ENCODE measurements around the gene RELN. TPM values are rescaled to one million over a fixed set of nuclear protein-coding genes. Genes with fewer than 3 reads are reported as not detected.
A peak's percentile ranks its signal among the peaks of the same experiment; 100 is the strongest.

The RELN gene
- total and polyA plus RNA-seq, 9 of the 15 experiments (the other 6 are each of a cell fraction or from before 2014, with no cell fraction given): 12.9 to 43.2 (median 18.1) TPM

DNA sequence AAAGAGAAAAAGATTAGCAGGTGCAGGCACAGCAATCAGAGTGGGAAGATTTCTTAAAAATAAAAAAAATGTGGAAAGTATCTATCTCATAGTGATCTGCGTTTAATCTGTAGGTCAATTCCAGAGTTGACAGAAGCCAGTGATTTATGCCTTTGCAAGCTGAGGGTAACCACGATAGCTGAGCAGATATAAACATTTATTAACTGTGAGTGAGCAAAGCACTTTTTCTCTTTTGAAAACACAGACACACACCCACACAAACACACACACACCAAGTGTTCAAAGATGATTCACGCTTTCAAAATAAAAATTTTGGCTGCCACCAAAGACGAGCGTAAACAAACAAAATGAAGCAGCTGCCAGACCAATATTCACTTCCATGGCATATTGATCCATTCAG lies 300.2 kb downstream of the RELN start:
- DNase-seq (ENCODE audit: extremely low read depth in 1 of 4, low spot score in 3 of 4) (no peak), FAIRE-seq (no peak), ATAC-seq (no peak)
- WGBS (ENCODE audit: insufficient coverage, low coverage, missing lambda C conversion rate): 57% methylated on average over 5 of the region's 5 CpGs
- no peaks in the 10 kb centered on the region for H3K9me1 ChIP-seq (ENCODE audit: control insufficient read depth, insufficient read depth, low read length)
- no peak overlapping the region for H3K4me2 ChIP-seq (ENCODE audit: insufficient read depth, low read length)
- intact Hi-C loops (cut with micrococcal nuclease): no loop called here
- no TSS peak for BruUV-seq (replicated peaks)
- H3K36me3 ChIP-seq (ENCODE audit: control insufficient read depth, insufficient read depth, low read length): peaks cover 5% of the 10 kb centered on the region; the same call in 1 of the 3 replicates
- no peak overlapping the region for H2AFZ ChIP-seq (ENCODE audit: low read depth, low read length)
- no peak overlapping the region for H3K27ac ChIP-seq (ENCODE audit: extremely low read depth, low read depth, low read length)
- no peaks in the 10 kb centered on the region for H3K9me3 ChIP-seq (replicated peaks; ENCODE audit: control insufficient read depth, insufficient read depth, low read depth, low read length)
- no peak overlapping the region for H3K9ac ChIP-seq (ENCODE audit: insufficient read depth in 1 of 2, low read depth in 2 of 2, low read length in 2 of 2)
- in situ Hi-C loops (cut with MboI): no loop called here
- no peaks in the 10 kb centered on the region for H3K27me3 ChIP-seq (ENCODE audit: control insufficient read depth in 2 of 2, insufficient read depth in 2 of 2, low read length in 2 of 2)
- TF ChIP-seq, protein P1, sequence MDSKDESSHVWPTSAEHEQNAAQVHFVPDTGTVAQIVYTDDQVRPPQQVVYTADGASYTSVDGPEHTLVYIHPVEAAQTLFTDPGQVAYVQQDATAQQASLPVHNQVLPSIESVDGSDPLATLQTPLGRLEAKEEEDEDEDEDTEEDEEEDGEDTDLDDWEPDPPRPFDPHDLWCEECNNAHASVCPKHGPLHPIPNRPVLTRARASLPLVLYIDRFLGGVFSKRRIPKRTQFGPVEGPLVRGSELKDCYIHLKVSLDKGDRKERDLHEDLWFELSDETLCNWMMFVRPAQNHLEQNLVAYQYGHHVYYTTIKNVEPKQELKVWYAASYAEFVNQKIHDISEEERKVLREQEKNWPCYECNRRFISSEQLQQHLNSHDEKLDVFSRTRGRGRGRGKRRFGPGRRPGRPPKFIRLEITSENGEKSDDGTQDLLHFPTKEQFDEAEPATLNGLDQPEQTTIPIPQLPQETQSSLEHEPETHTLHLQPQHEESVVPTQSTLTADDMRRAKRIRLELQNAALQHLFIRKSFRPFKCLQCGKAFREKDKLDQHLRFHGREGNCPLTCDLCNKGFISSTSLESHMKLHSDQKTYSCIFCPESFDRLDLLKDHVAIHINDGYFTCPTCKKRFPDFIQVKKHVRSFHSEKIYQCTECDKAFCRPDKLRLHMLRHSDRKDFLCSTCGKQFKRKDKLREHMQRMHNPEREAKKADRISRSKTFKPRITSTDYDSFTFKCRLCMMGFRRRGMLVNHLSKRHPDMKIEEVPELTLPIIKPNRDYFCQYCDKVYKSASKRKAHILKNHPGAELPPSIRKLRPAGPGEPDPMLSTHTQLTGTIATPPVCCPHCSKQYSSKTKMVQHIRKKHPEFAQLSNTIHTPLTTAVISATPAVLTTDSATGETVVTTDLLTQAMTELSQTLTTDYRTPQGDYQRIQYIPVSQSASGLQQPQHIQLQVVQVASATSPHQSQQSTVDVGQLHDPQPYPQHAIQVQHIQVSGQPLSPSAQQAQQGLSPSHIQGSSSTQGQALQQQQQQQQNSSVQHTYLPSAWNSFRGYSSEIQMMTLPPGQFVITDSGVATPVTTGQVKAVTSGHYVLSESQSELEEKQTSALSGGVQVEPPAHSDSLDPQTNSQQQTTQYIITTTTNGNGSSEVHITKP (IDR thresholded peaks at IDR 0.05; ENCODE audit: partially characterized antibody): no peak
- TF ChIP-seq, protein P2, sequence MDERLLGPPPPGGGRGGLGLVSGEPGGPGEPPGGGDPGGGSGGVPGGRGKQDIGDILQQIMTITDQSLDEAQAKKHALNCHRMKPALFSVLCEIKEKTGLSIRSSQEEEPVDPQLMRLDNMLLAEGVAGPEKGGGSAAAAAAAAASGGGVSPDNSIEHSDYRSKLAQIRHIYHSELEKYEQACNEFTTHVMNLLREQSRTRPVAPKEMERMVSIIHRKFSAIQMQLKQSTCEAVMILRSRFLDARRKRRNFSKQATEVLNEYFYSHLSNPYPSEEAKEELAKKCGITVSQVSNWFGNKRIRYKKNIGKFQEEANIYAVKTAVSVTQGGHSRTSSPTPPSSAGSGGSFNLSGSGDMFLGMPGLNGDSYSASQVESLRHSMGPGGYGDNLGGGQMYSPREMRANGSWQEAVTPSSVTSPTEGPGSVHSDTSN (CRISPR knock-in tag; IDR thresholded peaks at IDR 0.05; ENCODE audit: low read depth): no peak
- TF ChIP-seq, protein P2 (tag; conservative IDR thresholded peaks at IDR 0.05; ENCODE audit: low read depth): peak; percentile 57; the same call in 1 of the 2 replicates
- TF ChIP-seq ZNF224 (CRISPR knock-in tag; IDR thresholded peaks at IDR 0.05) (no peak), PRMT5 (CRISPR knock-in tag; IDR thresholded peaks at IDR 0.05) (no peak), SRF (CRISPR knock-in tag; IDR thresholded peaks at IDR 0.05) (no peak), MEIS2 (IDR thresholded peaks at IDR 0.05; ENCODE audit: partially characterized antibody) (peak; percentile 81), SNIP1 (IDR thresholded peaks at IDR 0.05; ENCODE audit: low read depth) (no peak), MAZ (CRISPR knock-in tag; conservative IDR thresholded peaks at IDR 0.05 in 1 of 2, IDR thresholded peaks at IDR 0.05 in 1 of 2) (no peak)
- TF ChIP-seq, protein P3, sequence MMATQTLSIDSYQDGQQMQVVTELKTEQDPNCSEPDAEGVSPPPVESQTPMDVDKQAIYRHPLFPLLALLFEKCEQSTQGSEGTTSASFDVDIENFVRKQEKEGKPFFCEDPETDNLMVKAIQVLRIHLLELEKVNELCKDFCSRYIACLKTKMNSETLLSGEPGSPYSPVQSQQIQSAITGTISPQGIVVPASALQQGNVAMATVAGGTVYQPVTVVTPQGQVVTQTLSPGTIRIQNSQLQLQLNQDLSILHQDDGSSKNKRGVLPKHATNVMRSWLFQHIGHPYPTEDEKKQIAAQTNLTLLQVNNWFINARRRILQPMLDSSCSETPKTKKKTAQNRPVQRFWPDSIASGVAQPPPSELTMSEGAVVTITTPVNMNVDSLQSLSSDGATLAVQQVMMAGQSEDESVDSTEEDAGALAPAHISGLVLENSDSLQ (IDR thresholded peaks at IDR 0.05): peak; percentile 58; the same call in 1 of the 2 replicates
- H3K4me1 ChIP-seq (replicated peaks in 1 of 2; ENCODE audit: control insufficient read depth in 2 of 2, insufficient read depth in 2 of 2, low read length in 2 of 2): no peaks in the 10 kb centered on the region
- H4K20me1 ChIP-seq (replicated peaks; ENCODE audit: control insufficient read depth, insufficient read depth, low read length): no peaks in the 10 kb centered on the region
- ChIA-PET POLR2A (interaction anchor here (1.2 kb wide), 2 partner anchors 9 to 83 kb away, joined by 3 to 5 read pairs; no protein-coding TSS in a partner anchor), CTCF (ENCODE audit: low intra/inter-chr PET ratio) (no interaction called here)
- H3K4me3 ChIP-seq: no peak overlapping the region
- no peaks in the 10 kb centered on the region for H3K79me2 ChIP-seq (ENCODE audit: control insufficient read depth, insufficient read depth, low read length)
